RWPE1 (cell line): ENCODE measurements around the gene HTT.

Experiments used
- CTCF ChIA-PET: fragments of 350-600 bp; sonication (Branson Sonifier 250); formaldehyde crosslinking; extraction: SDS; loops from one replicate; lab custom pipeline; 2021; lab: Yijun Ruan, JAX
- POLR2A ChIA-PET: fragments of 400-600 bp; formaldehyde crosslinking; extraction: SDS; loops from one replicate; lab custom pipeline; 2020; ENCODE audit warnings: antibody characterized with exemption; ENCODE audit not compliant: low non-redundant PET; lab: Yijun Ruan, JAX
- DNase-seq: peaks from one replicate; pipeline ENCODE4 v3.0.0; 2012; ENCODE audit warnings: low spot score
- H3K27ac ChIP-seq: fragments of 450-650 bp; 2 replicates; pipeline ENCODE4 v1.5.1; 2017
- CTCF ChIP-seq: fragments of 450-650 bp; conservative IDR thresholded peaks from 2 replicates; pipeline ENCODE4 v1.5.1; 2017; ENCODE audit warnings: low read depth, mild to moderate bottlenecking

The HTT gene

GRCh38 chr4:3096202-3096601, 21.7 kb downstream of the HTT start:
- H3K27ac ChIP-seq: no peak overlapping the region
- no peak for DNase-seq
- no peak for TF ChIP-seq CTCF
- ChIA-PET CTCF (no interaction called here), POLR2A (no interaction called here)

- ChIA-PET CTCF (no interaction called here), POLR2A (no interaction called here)
- no peak for TF ChIP-seq CTCF
- no peak overlapping the region for H3K27ac ChIP-seq
- DNase-seq: no peak
Measured at GRCh38 chr4:3098346-3098745, 23.9 kb downstream of the HTT start.

GRCh38 chr4:3106339-3107186, 32.1 kb downstream of the HTT start:
- POLR2A ChIA-PET: no interaction called here
- H3K27ac ChIP-seq: no peak overlapping the region
- CTCF ChIA-PET: interaction anchor here (0.6 to 1.0 kb wide), 6 partner anchors 14 to 337 kb away, joined by 3 to 5 read pairs (median 3); no protein-coding TSS in a partner anchor
- peak; percentile 90 for DNase-seq
- peak; percentile 97 for TF ChIP-seq CTCF

- DNase-seq: no peak
- no peak overlapping the region for H3K27ac ChIP-seq
- no peak for TF ChIP-seq CTCF
- ChIA-PET CTCF (interaction anchor here (0.6 to 1.0 kb wide), 6 partner anchors 14 to 336 kb away, joined by 3 to 5 read pairs (median 3); no protein-coding TSS in a partner anchor), POLR2A (no interaction called here)
Measured at GRCh38 chr4:3107271-3107670, 32.8 kb downstream of the HTT start.

GRCh38 chr4:3107691-3108121, 33.2 kb downstream of the HTT start:
- no peak for DNase-seq
- TF ChIP-seq CTCF: no peak
- H3K27ac ChIP-seq: no peak overlapping the region
- ChIA-PET POLR2A (no interaction called here), CTCF (interaction anchor here (0.6 kb wide), 1 partner anchor 27 kb away, joined by 3 read pairs; no protein-coding TSS in a partner anchor)

GRCh38 chr4:3108211-3108610, 33.7 kb downstream of the HTT start:
- no peak overlapping the region for H3K27ac ChIP-seq
- no peak for TF ChIP-seq CTCF
- ChIA-PET CTCF (no interaction called here), POLR2A (no interaction called here)
- DNase-seq: no peak
